ENCODE results near the gene MIAT.
A peak's percentile ranks its signal among the peaks of the same experiment; 100 is the strongest.

The MIAT gene

DNA sequence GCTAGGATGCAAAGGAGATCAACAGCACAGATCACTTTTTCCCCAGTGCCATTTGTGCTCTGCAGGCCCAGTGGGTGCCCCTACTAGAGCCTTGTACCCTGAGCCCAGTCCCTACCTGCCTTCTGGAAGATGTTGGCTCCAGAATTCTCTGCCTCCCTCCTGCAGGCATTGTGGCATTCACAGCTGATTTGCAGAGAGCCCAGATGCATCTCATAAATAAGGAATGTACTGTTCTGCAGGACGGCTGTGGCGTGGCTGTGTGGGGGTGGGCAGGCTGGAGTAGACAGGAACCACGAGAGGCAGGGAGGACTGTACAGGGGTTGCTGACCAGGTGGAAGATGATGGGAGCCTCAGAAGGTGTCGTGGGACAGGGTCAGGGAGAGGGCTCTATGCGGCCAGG, 11.2 kb upstream of the MIAT start:
- H3K4me3 ChIP-seq (ENCODE audit: low read depth, low read length): no peak overlapping the region
- TF ChIP-seq, protein P1, sequence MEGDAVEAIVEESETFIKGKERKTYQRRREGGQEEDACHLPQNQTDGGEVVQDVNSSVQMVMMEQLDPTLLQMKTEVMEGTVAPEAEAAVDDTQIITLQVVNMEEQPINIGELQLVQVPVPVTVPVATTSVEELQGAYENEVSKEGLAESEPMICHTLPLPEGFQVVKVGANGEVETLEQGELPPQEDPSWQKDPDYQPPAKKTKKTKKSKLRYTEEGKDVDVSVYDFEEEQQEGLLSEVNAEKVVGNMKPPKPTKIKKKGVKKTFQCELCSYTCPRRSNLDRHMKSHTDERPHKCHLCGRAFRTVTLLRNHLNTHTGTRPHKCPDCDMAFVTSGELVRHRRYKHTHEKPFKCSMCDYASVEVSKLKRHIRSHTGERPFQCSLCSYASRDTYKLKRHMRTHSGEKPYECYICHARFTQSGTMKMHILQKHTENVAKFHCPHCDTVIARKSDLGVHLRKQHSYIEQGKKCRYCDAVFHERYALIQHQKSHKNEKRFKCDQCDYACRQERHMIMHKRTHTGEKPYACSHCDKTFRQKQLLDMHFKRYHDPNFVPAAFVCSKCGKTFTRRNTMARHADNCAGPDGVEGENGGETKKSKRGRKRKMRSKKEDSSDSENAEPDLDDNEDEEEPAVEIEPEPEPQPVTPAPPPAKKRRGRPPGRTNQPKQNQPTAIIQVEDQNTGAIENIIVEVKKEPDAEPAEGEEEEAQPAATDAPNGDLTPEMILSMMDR (IDR thresholded peaks at IDR 0.05; ENCODE audit: borderline replicate concordance, insufficient read depth, low read depth, low read length): no peak

DNA sequence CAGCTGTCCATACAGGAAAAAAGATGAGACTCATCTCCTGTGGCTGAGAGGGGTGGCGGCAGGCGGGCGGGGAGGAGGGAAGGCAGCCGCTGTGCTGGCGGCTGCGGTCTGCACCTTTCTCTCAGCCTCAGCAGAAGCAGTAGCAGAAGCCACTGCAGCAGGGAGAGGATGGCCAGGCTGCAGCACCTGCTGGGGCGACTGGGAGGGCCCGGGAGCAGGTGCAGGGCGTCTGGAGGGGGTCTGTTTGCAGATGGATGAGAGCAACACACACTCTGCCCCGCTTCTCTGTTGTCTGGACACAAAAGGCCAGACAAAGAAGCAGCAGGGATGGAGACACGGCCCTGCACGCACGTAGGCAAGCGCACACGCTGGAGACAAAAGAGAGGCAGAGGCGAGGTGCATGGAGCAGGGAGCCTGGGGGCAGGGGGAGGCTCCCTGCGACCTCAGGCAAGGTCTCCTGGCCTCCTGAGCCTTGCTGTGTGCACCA, 9.3 kb upstream of the MIAT start:
- H3K4me3 ChIP-seq (ENCODE audit: low read depth, low read length): no peak overlapping the region
- TF ChIP-seq, protein P1 (IDR thresholded peaks at IDR 0.05; ENCODE audit: borderline replicate concordance, insufficient read depth, low read depth, low read length): no peak

DNA sequence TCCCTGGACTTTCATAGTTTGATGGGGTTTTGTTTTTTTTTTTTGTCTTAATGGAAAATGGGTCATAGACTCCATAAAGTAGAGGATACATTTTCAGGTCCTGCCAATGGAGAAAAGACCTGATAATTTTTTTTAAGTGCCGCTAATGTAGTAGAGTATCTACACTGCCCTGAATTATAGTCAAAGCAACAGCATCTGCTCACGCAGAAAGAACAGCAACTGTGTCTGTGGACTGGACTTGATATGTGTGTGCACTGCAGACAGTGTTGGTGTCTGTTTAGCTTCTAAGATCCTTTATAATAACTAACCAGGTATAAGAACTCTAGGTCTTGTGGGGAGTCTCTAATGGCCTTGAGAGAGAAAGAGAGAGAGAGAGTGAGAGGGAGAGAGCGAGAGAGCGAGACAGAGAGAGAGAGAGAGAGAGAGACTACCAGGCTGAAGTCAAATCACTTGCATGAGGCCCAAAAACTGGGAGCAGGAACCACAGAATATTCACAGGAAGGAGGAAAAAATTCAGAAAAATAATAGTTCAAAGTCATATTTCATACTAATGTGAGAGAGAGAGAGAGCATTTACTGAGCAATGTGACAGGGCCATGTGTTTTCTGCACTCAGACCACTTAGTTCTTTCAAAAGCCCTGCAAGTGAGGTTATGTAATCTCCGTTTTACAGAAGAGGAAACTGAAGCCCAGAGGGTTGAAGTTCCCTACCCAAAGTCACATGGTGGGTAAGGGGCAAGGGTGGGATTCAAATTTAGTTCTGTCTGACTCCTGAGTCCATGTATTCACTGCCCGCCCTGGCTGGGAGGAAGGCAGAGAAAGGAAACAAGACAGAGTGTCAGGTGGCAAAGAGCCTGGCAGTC, 8.6 kb upstream of the MIAT start:
- H3K4me3 ChIP-seq (ENCODE audit: low read depth, low read length): no peak overlapping the region

DNA sequence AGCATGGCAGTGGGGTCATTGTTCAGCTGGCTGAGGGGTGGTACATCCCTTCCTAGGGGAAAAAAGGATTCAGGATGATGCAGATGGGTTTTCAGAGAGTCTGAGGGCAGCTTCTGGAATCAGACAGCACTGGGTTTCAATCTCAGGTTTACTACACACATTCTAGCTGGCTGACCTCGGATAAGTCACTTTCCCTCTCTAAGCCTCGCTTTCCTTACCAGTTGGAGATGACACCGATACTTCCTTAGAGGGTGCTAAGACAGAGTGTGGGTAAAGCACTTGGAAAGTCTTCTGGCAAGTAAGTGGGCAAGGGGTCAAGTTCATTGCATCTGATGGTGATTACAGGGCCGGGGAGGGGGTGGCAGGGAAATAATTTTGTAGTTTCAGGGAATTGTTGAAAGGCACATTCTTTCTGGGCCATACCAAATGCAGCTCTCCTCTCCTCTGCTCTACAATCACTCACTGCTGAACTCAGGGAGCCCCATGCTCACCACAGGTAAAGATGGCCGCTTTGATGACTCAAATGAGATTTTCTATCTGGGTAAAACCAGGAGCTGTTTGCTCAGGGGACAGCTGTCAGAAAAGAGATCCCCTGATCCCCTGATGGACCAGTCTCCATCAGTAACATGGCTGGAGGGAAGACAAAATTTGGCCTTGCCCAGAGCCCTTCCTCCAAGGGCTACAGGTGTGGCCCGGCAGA, 6.5 kb upstream of the MIAT start:
- H3K4me3 ChIP-seq (ENCODE audit: low read depth, low read length): no peak overlapping the region
- TF ChIP-seq, protein P1 (IDR thresholded peaks at IDR 0.05; ENCODE audit: borderline replicate concordance, insufficient read depth, low read depth, low read length): no peak

More for the DNA sequence above, 8.6 kb upstream of the MIAT start:
- TF ChIP-seq, protein P1 (IDR thresholded peaks at IDR 0.05; ENCODE audit: borderline replicate concordance, insufficient read depth, low read depth, low read length): no peak

DNA sequence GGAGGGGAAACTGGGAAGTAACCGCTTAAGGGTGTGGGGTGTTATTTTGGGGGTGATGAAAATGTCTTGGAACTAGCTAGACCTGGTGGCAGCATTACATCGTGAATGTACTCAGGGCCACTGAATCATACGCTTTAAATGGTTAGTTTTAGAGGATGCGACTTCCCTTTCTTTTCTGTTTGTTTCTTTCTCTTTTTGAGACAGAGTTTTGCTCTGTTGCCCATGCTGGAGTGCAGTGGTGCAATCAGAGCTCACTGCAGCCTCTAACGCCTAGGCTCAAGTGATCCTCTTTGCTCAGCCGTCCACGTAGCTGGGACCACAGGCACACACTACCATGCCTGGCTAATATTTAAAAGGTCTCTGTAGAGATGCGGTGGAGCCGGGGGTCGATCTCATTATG, 5.6 kb upstream of the MIAT start:
- H3K4me3 ChIP-seq (ENCODE audit: low read depth, low read length): no peak overlapping the region
- TF ChIP-seq, protein P1 (IDR thresholded peaks at IDR 0.05; ENCODE audit: borderline replicate concordance, insufficient read depth, low read depth, low read length): no peak

DNA sequence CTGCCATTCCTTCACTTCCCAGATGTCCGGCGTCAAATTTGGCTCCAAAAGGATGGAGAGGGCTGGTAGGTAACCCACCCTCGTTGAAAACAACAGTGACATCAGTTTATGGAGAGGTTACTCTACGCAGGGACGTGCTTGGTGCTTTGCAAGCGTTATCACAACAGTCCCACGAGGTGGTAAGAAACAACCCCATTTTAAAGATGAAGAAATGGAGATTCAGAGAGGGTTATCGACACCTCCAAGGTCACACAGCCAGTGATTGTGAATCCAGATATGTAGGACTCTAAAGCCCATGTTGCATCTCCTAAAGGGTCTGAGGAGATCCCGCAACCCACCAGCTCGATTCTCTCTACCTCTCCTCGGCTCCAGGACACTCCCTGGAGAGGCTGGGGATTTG, 773 bp downstream of the MIAT start:
- TF ChIP-seq, protein P1 (IDR thresholded peaks at IDR 0.05; ENCODE audit: borderline replicate concordance, insufficient read depth, low read depth, low read length): no peak
- peak overlapping the region; percentile 47 for H3K4me3 ChIP-seq (ENCODE audit: low read depth, low read length)

All from GM12875 (cell line).